DND-41 (cell line): ENCODE results near the gene SRC.

Experiments used
- ATAC-seq: fragments of 200-7000 bp; cut with Tn5 transposase; 3 replicates; pipeline ENCODE4 v1.9.1; 2021; ENCODE audit warnings: low read depth; ENCODE audit not compliant: insufficient read depth
- DNase-seq: peaks from one replicate; pipeline ENCODE4 v3.0.0-alpha.2; 2020
- H2AFZ ChIP-seq: 2 replicates; pipeline ENCODE4 v1.6.0; 2012; ENCODE audit warnings: low read depth, low read length
- H3K27ac ChIP-seq: 2 replicates; pipeline ENCODE4 v1.5.1; 2012; ENCODE audit warnings: low read length, inconsistent platforms
- H3K27me3 ChIP-seq: fragments of 200-600 bp; sonication (generic); 2 replicates; pipeline ENCODE4 v1.6.0; 2012; ENCODE audit warnings: low read length, mild to moderate bottlenecking, inconsistent platforms; ENCODE audit not compliant: insufficient read depth, poor library complexity
- H3K36me3 ChIP-seq: 2 replicates; pipeline ENCODE4 v1.5.1; 2012; ENCODE audit warnings: low read length, inconsistent platforms; ENCODE audit not compliant: insufficient read depth
- H3K4me1 ChIP-seq: 2 replicates; pipeline ENCODE4 v1.5.1; 2012; ENCODE audit warnings: mild to moderate bottlenecking, low read length; ENCODE audit not compliant: insufficient read depth
- H3K4me2 ChIP-seq: 2 replicates; pipeline ENCODE4 v1.6.0; 2012; ENCODE audit warnings: mild to moderate bottlenecking, moderate library complexity, low read length, inconsistent platforms; ENCODE audit not compliant: insufficient read depth
- H3K4me3 ChIP-seq, 2 experiments: fragments of 200-600 bp in 1 of 2; shearing (Covaris generic) in 1 of 2; 2 replicates each; pipeline ENCODE4 v1.5.1; 2012 to 2016; ENCODE audit warnings: inconsistent platforms in 2 of 2, low read length in 2 of 2, mild to moderate bottlenecking in 2 of 2, low read depth in 1 of 2, moderate library complexity in 1 of 2
- H3K79me2 ChIP-seq: 2 replicates; pipeline ENCODE4 v1.6.0; 2012; ENCODE audit warnings: low read length, inconsistent platforms; ENCODE audit not compliant: insufficient read depth
- H3K9ac ChIP-seq: 2 replicates; pipeline ENCODE4 v1.6.0; 2012; ENCODE audit warnings: low read depth, mild to moderate bottlenecking, inconsistent platforms, low read length, moderate library complexity
- H3K9me3 ChIP-seq: 2 replicates; pipeline ENCODE4 v1.5.1; 2012; ENCODE audit warnings: low read length, moderate library complexity, mild to moderate bottlenecking, inconsistent platforms; ENCODE audit not compliant: insufficient read depth, severe bottlenecking
- H4K20me1 ChIP-seq: 2 replicates; pipeline ENCODE4 v1.6.0; 2012; ENCODE audit warnings: low read length; ENCODE audit not compliant: insufficient read depth
- CTCF ChIP-seq: IDR thresholded peaks from 2 replicates; pipeline ENCODE4 v1.5.1; 2012; ENCODE audit warnings: borderline replicate concordance, low read length, moderate library complexity, mild to moderate bottlenecking; ENCODE audit not compliant: poor library complexity, severe bottlenecking; ENCODE audit errors: extremely low read depth
- EZH2 ChIP-seq: IDR thresholded peaks from 3 replicates; pipeline ENCODE4 v1.6.1; 2012; ENCODE audit warnings: borderline replicate concordance, low read depth, mild to moderate bottlenecking, moderate library complexity, low read length, inconsistent platforms; ENCODE audit not compliant: severe bottlenecking

The SRC gene

GRCh38 chr20:37403107-37404033 lies 57.4 kb downstream of the SRC start:
- TF ChIP-seq CTCF (no peak), EZH2 (no peak)
- Histone ChIP-seq H4K20me1 (no peaks in the 10 kb centered on the region), H3K4me2 (no peak overlapping the region), H3K36me3 (no peaks in the 10 kb centered on the region; the same call in 1 of the 2 replicates), H3K27me3 (no peaks in the 10 kb centered on the region), H3K4me3 (no peak overlapping the region), H3K9ac (no peak overlapping the region), H3K9me3 (no peaks in the 10 kb centered on the region), H3K79me2 (no peaks in the 10 kb centered on the region), H2AFZ (no peak overlapping the region), H3K27ac (no peak overlapping the region), H3K4me1 (peaks cover 20% of the 10 kb centered on the region)
- no peak for DNase-seq
- ATAC-seq, result no peak

GRCh38 chr20:37404461-37404890 lies 58.5 kb downstream of the SRC start:
- no peak for TF ChIP-seq EZH2
- TF ChIP-seq CTCF, result no peak
- H3K36me3 ChIP-seq, result no peaks in the 10 kb centered on the region
- ATAC-seq (no peak), DNase-seq (no peak)
- H3K4me3 ChIP-seq, result no peak overlapping the region
- H3K4me2 ChIP-seq, result no peak overlapping the region
- H3K27ac ChIP-seq, result no peak overlapping the region
- no peaks in the 10 kb centered on the region for H3K79me2 ChIP-seq
- H3K27me3 ChIP-seq, result no peaks in the 10 kb centered on the region
- peaks cover 20% of the 10 kb centered on the region for H3K4me1 ChIP-seq
- H2AFZ ChIP-seq, result no peak overlapping the region
- no peak overlapping the region for H3K9ac ChIP-seq
- H3K9me3 ChIP-seq, result no peaks in the 10 kb centered on the region
- H4K20me1 ChIP-seq, result no peaks in the 10 kb centered on the region

- Histone ChIP-seq H4K20me1 (no peaks in the 10 kb centered on the region), H3K4me1 (peaks cover 27% of the 10 kb centered on the region), H3K4me3 (no peak overlapping the region), H3K27me3 (no peaks in the 10 kb centered on the region), H3K4me2 (no peak overlapping the region), H3K36me3 (no peaks in the 10 kb centered on the region), H3K27ac (no peak overlapping the region), H3K9ac (no peak overlapping the region), H3K79me2 (no peaks in the 10 kb centered on the region), H2AFZ (peak overlapping the region; percentile 93; the same call in 1 of the 2 replicates), H3K9me3 (no peaks in the 10 kb centered on the region)
- ATAC-seq (no peak), DNase-seq (no peak)
- TF ChIP-seq EZH2 (no peak), CTCF (no peak)
Measured at GRCh38 chr20:37405351-37405897, 59.5 kb downstream of the SRC start.
